Stimulated activated CD4-positive, alpha-beta T cell treated with anti-CD3 and anti-CD28 coated beads, Interleukin-4, amount 100 ng/mL, for 24 hours (primary cell): ENCODE data around the gene POR.
A peak's percentile ranks its signal among the peaks of the same experiment; 100 is the strongest.
"Not testable (repeated sequence)": the region's sequence is repeated elsewhere in the genome, so short reads cannot be mapped to it uniquely, and the experiment has no call there.

Experiments used
- DNase-seq: peaks from one replicate; pipeline ENCODE4 v3.0.0-alpha.2; 2020

POR gene

GRCh38 chr7:75993689-75994387, 78.9 kb downstream of the POR start:
- DNase-seq = no peak

GRCh38 chr7:75994388-75995051, 79.6 kb downstream of the POR start, which contains the start of gene TMEM120A:
TMEM120A (minus strand) TSS chr7:75994595; CDS start chr7:75994570, 25 bp downstream.
- peak; percentile 92 for DNase-seq

- no peak for DNase-seq
Measured at GRCh38 chr7:75995052-75995471, 80.1 kb downstream of the POR start.

- no peak for DNase-seq
Measured at GRCh38 chr7:75995996-75996395, 81.0 kb downstream of the POR start.

GRCh38 chr7:75996476-75996875, 81.5 kb downstream of the POR start:
- DNase-seq = no peak

- no peak for DNase-seq
Measured at GRCh38 chr7:75998038-75998437, 83.1 kb downstream of the POR start.

GRCh38 chr7:76000566-76000965, 85.6 kb downstream of the POR start:
- DNase-seq = no peak

GRCh38 chr7:76002139-76002538, 87.2 kb downstream of the POR start:
- DNase-seq = no peak

GRCh38 chr7:76002822-76003221, 87.9 kb downstream of the POR start:
- DNase-seq = no peak

GRCh38 chr7:76003351-76003750, 88.4 kb downstream of the POR start:
- no peak for DNase-seq

GRCh38 chr7:76005004-76005403, 90.0 kb downstream of the POR start:
- DNase-seq = not testable (repeated sequence)

GRCh38 chr7:76008156-76008687, 93.3 kb downstream of the POR start:
- no peak for DNase-seq

- DNase-seq = no peak
Measured at GRCh38 chr7:76009672-76010600, 95.0 kb downstream of the POR start.

- no peak for DNase-seq
Measured at GRCh38 chr7:76011442-76011861, 96.5 kb downstream of the POR start.

GRCh38 chr7:76016191-76016947, 101.4 kb downstream of the POR start:
- no peak for DNase-seq

- not testable (repeated sequence) for DNase-seq
Measured at GRCh38 chr7:76018520-76018919, 103.6 kb downstream of the POR start.

- peak; percentile 76 for DNase-seq
Measured at GRCh38 chr7:76020031-76020714, 105.2 kb downstream of the POR start.

GRCh38 chr7:76022026-76022780, 107.2 kb downstream of the POR start:
- no peak for DNase-seq

- no peak for DNase-seq
Measured at GRCh38 chr7:76023002-76023401, 108.0 kb downstream of the POR start.

GRCh38 chr7:76029682-76030081, 114.7 kb downstream of the POR start:
- not testable (repeated sequence) for DNase-seq

- DNase-seq = no peak
Measured at GRCh38 chr7:76031964-76032363, 117.0 kb downstream of the POR start.
